Bone marrow (tissue), 2 donors: ENCODE data around the gene GASK1A.
"Not testable (repeated sequence)": the region's sequence is repeated elsewhere in the genome, so short reads cannot be mapped to it uniquely, and the experiment has no call there.

Experiments used
- DNase-seq, 2 donors: peaks; one replicate each; lab custom pipeline; 2025; lab: John Stamatoyannopoulos, UW

Gene GASK1A

DNA sequence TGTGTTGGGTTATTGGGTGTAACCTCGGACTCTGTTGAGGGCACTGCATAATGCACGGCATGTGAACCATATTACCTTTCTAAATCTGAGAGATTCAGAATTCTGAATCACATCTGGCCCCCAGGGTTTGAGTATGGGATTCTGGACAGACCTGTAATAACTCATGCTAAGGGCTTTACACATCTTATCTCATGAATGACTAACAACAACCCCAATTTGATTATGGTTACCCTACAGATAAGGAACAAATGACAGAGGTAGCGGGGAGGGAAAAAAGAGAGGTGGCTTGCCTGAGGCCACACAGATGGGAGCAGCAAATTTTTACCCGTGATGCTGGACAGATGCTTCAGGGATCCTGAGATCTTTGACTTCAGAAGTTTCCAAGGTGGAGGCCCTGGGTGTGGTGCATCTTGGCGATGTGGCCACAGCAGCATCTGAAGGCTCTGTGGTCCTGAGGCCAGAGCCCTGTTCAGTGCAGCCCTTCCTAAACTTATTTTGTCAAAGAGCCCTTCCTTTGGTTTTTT lies 83.0 kb downstream of the GASK1A start:
- DNase-seq: no peak

DNA sequence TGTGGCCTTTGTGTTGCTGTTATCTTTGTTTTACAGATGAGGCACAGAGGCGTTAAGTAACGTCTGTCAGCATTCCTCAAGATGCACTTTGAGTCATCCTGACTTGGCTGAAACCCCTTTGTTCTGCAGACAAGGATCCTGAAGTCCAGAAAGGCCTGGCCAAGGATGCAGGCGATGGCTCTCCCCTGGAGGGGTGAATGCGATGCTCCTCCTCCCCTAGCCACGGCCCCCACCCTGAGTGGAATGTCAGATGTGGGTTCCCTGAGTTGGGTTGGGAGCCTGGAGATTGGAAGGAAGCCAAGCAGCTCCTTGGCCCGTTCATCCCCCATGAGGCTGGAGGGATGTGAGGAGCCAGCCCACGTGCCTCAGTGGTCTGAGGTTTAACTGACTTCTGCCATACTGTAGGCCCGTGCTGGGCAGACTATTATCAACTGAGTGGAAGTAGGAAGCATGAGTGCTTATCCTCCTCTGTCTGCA lies 83.5 kb downstream of the GASK1A start:
- DNase-seq: no peak

DNA sequence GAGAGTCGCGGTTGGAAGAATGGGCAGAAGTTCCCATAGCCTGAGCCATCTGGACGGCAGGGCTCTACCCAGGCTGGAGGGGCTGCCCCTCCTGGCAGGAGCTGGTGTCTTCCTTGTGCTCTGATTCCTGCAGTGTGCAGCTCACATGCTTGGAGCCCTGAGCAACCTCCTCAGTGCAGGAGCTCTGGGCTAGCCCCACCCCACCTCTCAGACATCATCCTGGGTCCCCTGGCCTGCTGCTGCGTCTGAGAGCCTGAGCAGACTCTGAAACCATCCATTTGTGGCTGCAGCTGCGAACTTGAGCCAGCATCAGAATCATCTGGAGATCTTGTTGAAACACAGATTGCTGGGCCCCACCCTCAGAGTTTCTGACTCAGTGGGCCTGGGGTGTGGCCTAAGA lies 84.0 kb downstream of the GASK1A start:
- DNase-seq: no peak

DNA sequence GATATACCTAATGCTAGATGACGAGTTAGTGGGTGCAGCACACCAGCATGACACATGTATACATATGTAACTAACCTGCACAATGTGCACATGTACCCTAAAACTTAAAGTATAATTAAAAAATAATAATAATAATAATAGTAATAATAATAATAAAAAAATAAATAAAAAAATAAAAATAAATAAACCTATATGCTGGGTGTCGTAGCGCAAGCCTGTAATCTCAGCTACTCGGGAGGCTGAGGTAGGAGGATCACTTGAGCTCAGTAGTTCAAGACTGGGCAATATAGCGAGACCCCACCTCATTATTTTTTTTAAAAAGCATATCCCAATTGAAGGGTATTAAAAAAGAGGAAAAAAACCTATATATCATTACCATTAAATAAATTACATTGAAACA lies 91.6 kb downstream of the GASK1A start:
- not testable (repeated sequence) for DNase-seq

DNA sequence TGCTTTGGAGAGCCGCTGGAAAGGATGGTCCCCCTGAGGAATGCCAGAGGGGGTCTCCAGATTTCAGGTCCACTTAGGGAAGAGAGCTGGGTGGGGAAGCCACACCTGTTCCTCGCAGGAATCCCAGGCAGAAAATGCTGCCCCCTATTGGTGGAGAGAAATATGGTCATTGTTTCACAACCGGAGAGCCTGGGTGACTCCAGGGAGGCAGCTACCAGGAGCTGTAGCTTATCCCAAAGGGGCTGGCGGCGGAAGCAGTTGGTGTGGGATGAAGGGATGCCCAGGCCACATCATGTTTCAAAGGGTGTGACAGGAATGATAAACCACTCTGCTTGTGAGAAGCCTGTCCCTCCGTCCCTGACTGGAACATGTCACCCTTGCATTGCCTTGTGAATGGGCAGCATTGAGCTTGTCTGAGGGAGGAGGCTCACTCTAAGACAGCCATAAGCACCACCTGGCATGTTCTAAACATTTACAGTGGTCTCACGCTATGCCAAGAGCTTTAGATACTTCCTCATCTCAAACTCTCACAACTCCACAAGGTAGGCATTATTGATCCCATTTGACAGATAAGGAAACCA lies 92.3 kb downstream of the GASK1A start:
- no peak for DNase-seq

DNA sequence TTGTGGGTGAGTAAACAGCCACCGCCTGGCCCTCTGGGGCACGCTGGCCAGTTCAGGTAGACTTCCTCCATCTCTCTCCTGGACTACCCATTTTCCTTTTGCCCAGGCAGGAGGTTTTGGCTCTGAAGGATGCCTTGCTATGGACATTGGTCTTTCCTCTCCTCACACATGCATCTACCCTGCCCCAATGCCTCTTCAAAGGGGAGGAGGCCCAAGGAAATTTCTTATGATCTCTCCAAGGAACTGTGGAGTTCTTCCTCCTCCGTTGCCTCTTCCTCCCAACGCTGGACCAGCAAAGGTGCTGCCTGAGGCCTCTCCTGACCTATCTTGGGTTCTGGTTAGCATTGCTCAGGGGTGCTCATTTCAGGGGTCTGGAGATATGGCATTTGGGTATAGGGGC lies 93.2 kb downstream of the GASK1A start:
- no peak for DNase-seq

DNA sequence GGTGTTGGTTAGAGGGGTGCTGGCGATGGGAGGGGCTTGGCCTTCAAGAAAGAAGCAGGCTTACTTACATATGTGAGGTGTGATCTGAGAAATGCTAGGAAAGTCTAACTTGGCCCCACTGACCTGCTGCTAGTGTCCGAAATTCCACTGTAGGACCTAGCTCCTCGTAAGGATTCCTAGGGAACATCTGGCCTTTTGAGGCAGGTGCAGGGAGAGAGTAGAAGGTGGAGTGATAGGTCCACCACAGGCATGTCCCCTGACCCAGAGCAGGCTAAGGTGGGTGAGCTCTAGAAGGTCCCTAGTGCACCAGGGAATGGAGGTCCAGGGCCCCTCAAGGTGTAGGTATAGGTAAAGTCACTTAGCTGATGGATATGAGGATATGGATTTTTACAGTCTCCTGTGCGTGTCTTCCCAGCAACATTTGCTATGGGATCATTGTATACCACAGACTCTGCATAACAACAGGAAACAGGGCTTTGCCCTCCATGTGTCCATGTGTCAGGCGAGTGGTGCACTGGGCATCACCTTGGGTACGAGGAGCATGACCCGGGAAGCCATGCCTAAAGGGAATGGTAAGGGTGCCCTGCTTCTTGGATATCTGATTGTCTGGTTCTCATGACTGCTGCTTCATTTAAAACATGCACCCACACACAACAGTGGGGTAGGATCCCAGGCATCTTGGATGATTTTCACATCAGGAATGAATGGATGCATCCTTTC lies 94.2 kb downstream of the GASK1A start:
- no peak for DNase-seq

DNA sequence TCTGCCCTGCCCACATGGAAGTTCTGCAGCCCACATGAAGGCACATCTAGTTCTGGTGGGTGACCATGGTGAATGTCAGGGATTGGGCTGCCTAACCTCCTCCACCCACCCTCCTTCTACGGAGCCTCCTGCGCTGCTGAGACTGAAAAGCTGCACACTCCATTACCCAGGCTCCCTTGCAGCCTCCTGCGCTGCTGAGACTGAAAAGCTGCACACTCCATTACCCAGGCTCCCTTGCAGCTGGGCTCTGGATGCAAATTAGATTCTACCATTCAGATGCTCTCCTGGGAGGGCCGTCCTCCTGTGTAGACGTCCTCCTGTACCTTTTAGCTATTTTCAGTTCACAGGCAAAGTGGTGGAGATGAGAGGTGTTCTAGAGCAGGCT lies 94.7 kb downstream of the GASK1A start:
- no peak for DNase-seq

DNA sequence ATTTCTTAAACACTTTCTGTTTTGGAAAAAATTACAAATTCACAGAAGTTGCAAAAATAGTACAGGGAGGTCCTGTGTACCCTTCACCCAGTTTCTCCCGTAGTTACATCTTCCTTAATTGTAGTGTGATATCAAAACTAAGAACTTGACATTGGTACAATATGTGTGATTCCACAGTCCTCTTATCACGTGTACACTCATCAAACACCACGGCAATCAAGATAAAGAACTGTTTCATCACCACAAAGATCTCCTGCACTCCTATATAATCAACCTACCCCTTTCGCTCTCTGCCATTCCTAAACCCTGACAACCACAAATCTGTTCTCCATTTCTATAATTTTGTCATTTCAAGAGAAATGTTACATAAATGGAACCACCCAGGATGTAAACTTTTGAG lies 95.4 kb downstream of the GASK1A start:
- DNase-seq: no peak

DNA sequence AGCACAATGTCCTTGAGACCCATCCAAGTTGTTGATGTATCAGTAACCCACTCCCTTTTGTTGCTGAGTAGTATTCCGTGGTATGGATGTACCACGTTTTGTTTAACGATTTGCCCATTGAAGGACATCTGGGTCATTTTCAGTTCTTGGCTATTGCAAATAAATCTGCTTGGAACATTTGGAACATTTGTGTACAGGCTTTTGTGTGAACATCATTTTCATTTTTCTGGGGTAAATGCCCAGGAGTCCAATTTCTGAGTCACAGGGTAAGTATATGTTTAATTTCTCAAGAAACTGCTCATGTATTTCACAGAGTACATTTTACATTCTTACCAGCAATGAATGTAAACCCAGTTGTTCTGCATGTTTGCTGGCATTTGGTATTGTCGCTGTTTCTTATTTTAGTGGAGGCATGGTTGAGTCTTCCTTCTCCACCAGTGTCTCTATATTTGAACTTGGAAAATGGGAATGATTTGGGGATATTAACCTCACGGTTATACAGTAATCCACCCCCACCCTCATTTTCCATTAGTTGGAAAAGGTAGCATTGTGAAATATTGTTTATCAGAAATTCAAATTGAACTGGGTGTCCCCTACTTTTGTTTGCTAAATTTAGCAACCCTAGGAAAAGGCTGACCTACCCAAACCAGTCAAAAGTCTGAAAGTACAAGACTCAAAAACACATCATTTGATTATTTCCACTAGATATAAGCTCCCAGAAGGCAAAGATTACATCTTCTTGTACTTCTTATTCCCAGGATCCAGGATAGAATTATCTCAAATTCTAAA lies 96.0 kb downstream of the GASK1A start:
- DNase-seq: no peak

DNA sequence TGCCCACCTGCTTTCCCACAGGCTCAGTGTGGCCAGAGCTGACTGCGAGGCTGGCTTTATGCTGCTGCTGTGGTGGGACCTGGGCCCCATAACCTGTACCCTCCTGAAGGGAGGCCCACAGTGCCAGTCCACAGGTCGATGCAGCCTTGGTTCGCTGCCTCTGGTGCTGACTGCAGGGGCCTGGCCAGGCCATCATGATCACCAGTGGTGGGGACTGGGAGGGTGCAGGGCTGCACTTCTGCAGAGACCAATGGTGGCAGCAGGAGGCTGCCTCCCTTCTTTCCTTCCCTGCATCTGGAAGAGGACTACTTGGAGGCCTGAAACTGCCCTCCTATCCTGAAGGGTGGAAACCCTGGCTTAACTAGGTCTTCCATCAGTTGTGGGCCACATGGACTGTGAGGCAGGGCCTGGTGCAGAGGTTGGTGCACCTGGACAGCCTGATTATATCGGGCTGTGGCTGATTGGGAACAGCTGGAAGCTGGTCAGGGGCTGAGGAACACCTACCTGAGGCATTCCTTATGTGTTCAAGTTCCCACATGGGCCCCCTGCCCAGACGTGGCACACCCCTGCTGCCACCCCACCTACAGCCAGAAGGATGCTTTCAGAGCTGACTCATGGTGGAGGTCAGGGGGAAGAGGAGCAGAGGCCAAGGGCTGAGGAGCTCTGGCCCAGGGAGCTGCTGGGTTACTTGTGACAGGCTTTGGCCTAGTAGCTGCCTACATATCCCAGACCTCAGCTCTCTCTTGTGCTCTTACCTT lies 97.0 kb downstream of the GASK1A start:
- DNase-seq: no peak

DNA sequence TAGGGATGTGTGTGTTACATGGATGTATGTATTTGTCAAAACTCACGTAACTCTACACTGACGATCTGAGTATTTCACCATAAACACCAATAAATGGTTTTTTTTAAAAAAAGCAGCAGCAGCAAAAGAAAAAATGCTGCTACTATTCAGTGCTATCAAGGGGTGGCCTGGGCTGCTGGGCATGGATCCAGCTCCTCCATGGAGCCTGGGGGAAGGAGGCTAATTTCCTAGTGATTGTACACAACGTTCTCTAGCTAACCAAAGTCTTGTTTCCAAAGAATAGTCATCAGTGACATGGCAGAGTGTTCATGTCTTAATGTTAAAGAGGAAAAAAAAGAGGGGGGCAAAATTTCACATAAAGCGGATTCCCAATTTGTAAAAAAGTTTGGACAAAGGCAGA lies 97.7 kb downstream of the GASK1A start:
- no peak for DNase-seq

DNA sequence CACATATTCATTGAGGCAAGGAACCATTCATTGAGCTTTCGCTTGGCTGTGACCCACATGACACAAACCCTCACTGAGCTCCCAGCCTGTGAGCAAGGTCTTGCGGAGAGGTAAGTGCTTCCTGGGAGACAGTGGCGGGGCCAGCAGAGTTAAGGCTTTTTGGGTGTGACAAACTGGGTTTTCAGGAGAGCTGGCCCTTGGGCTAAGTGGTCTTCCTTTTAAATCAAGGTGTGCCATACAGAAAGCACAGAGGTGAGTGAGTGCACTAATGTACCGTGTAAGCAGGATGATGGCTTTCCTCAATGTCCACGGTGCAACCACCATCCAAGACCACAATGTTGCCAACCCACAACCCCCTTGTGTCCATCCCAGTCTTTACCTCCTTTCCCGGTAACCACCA lies 98.2 kb downstream of the GASK1A start:
- DNase-seq: no peak

DNA sequence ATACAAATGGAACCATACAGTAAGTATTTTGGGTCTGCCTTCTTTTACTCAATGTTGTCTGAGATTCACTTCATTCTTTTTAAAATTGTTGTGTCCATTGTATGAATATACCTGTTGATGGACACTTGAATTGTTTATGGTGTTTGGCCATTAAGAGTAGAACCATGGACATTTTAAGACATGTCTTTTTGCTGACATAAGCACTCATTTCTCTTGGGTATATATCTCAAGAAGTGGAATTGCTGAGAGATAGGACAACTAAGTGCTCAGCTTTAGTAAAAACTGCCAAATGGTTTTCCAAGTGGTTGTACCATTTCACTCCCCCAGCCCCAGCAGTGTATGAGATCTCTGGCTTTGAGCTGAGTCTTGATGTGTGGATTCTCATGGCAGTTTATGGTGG lies 98.6 kb downstream of the GASK1A start:
- DNase-seq: no peak

DNA sequence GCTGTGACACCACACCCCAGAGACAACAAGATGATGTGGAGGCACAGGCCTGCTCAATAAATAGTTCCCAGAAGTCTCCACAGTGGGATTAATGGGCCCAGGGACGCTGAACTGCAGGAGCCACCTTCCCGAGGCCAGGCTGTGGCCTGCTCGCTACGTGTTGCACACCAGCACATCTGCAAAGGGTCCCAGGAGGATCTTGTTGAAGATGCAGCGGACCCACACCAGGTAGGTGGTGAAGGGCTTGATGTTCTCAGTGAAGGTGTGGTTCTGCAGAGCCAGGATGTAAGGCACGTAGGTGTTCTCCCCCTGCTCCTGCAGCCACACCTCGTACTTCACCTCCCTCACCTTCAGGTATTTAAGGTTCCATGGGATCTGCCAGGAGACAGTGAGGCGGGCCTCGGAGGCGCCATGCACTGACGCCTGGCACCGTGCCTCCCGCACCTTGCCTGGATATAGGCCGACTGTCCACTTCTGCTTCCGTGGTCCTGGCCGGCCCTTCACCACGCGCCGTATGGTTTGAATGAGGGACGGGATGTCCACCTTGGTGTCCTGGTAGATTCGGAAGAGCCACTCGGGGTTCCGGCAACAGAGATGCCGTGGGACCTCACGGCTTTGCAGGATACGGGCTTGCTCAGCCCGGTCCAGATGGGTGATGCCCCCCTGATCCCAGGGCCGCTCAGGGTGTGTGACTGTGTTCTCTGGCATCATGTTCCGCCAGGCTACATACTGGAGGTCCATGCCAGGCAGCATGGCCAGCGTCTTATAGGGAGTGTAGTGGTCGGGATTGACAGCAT lies 100.6 kb downstream of the GASK1A start:
- DNase-seq: no peak

DNA sequence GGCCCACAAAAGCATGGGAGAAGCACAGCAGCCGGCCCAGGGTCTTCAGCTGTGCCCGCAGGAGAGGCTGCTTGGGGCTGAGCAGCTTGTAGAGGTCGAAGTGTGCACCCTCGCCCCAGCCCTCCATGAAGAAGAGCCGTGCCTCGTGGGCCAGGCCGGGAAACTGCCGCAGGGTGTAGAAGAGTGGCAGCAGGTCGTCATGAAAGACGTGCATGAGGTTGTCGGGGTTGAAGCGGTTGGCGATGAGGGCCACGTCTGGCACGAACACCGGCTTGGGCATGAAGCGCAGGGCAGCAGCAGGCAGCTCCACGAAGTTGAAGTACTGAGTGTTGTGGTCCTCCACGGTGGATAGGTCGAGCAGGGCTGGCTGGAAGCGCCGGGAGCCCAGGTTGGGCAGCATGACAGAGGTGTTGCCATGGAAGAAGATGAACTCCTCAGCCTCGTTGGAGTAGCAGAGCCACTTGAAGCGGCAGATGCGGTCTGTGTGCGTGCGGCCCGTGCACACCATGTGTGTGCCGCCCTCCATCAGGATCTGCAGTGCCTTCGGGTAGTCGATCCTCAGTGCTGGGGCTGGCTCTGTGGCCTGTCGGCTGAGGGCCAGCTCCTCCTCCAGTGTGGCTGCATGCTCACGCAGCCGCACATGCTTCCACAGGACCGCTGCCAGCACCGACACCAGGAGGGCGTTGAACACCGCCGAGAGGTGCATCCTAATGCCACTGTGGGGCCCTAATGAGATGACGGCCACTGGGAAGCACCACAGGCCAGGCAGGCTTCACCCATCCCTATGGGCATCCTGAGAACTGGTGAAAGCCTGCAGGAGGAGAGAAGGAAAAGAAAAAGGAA lies 101.8 kb downstream of the GASK1A start:
- no peak for DNase-seq

DNA sequence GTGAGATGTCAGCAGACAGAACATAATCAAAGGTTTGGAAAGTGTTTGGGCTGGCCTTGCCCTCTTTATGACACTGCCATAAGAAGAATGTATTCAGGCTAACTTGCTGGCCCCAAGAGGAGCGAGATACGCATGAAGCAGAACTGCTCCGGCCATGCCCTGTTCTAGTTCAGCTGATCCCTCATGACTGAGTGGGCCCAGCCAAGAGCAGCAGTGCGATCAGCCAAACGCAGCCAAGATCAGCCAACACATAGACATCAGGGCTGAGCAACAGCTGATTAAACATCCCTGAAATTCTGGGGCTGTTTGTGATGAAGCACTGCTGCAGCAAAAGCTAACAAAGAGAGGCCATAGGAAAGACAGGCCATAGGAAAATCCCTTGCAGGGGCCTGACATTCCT lies 102.7 kb downstream of the GASK1A start:
- DNase-seq: no peak

DNA sequence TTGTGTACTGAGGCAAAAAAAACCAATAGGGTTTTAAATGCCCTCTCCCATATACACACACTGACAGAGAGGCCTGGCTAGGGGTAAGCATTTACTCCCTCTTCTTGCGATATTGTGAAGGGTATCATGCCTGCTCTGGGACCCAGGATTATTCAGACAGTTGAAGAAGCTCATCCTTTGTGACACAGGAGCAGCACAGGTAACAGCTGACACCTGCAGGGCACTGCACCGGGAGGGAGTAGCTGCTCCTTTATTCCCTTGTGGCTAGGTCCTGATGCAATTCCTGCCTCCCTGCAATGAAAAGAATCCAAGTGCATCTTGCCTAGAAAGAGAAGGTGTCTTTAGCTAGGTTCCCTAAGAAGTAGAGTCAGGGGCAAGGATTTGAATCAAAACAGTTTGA lies 103.3 kb downstream of the GASK1A start:
- no peak for DNase-seq

DNA sequence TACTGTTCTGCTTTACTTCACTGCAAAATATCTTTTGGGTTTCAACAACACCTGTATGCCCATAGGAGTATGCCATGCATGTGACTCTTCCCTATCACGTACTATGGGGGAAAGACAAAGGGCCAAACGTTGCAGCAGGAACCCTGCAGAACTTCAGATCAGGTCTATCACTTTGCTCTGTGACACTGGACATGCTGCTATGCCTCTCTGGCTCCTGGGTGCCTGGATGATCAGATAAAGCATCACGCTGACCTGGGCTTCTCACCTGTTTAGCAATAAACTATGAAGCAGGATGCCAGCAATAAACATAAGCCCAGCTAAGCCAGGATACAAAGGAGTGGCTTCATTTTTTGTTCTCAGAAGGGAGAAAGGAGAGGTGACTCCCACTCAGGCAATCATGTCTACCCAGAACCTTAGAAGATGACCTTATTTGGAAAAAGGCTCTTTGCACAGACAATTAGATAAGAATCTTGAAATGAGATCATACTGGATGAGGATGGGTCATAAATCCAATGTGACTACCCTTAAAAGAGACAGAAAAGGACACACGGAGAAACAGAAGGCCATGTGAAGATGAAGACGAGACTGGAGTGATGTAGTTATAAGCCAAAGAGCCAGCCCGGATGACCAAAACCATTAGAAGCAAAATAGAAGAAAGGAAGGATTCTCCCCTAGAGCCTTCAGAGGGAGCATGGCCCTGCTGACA lies 107.5 kb downstream of the GASK1A start:
- DNase-seq: no peak

DNA sequence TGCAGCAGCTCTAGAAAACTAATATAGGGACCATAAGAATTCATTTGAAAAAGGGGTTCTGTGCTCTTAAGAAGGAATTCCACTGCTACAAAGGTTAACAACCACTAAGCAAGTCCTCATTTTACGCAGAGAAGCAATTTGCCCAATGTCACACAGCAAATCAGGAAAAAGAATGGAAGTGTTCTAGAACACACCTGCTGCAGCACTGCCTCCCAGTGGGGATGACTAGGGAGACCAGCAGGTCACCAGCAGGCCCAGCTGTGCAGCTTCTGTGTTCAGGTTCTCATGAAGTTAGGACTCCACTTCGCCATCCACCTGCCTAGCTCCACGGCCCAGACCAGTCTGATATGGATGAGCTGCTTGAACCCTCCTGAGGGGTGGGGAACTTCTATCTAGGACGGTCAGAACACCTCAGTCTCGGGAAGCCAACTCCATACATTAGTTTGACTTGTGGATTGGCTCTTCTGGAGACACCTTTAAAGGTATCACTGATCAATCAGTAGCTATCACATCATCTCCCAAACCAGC lies 108.2 kb downstream of the GASK1A start:
- DNase-seq: no peak
